Forelimb muscle (tissue), 1 donor: Measurements from ENCODE around the gene OR51B2. TPM values are rescaled to one million over a fixed set of nuclear protein-coding genes. Genes with fewer than 3 reads are reported as not detected.

Source experiments
- DNase-seq: peaks from one replicate; pipeline ENCODE4 v3.0.0-alpha.2; 2013; ENCODE audit warnings: low read depth
- polyA plus RNA-seq: library from polyadenylated mRNA; unstranded; fragments of 120-200 nt; gene quantifications from one replicate; pipeline ENCODE4 v1.2.1, GENCODE V29; 2013; ENCODE audit not compliant: insufficient read length

Gene OR51B2
- polyA plus RNA-seq, 1 donor, result not detected

- DNase-seq, result no peak
These were observed 41.5 kb downstream of the OR51B2 start for GRCh38 chr11:5282628-5283027.

GRCh38 chr11:5281596-5281995 lies 42.5 kb downstream of the OR51B2 start:
- DNase-seq, result no peak

GRCh38 chr11:5280582-5281102 lies 43.5 kb downstream of the OR51B2 start:
- peak; percentile 20 for DNase-seq

DNA sequence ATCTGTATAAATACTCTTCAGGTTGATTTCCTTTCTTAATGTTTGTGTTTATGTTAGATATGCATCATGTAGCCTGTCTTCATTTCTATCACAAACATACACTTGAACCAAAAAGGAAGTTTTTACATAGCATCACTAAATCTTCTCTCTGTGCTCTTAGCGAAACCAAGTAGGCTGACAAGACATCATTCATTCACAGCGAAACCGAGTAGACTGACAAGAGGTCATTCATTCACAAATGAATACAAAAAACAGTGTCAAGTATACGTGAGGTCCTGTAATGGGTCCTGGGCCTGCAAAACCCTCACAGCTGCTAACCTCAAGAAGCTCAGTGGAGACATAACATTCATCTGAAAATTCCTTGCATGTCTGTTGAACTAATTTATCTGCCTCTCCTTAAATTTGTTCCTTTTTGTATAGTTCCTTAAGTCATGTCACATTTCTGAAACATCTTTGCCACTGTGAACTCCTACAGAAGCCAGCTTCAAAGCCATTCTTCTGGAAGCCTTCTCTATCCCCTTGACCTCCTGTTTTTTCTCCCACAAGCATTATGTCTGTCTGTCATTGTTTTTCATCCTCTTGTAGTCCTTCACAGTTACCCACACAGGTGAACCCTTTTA lies 44.5 kb downstream of the OR51B2 start:
- DNase-seq, result no peak

DNA sequence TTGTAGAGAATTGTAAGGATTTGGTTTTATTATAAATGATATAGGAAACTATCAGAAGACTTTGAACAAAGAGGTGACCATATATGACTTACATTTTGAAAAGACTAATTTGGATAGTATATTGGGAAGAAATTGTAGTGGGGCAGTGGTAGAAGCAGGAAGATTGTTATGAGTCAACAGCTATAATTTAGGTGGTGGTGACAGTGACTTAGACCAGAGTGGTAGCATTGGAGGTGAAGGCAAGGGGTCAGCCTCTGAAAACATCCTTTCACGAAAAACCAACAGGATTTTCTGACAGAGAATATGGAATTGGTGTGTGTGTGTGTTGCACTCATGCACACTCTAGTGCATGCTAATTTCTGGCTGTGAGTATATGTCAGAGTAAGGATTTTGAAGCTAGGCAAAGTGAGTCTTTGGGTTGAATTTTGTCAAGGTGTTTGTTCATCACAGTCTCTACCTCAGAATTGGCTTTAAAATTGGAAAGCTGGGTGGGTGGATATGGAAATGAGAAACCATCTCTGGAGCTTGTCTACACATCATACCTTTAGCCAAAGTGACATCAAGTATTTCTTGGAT lies 46.2 kb downstream of the OR51B2 start:
- no peak for DNase-seq

GRCh38 chr11:5276697-5277096 lies 47.4 kb downstream of the OR51B2 start:
- DNase-seq, result no peak

DNA sequence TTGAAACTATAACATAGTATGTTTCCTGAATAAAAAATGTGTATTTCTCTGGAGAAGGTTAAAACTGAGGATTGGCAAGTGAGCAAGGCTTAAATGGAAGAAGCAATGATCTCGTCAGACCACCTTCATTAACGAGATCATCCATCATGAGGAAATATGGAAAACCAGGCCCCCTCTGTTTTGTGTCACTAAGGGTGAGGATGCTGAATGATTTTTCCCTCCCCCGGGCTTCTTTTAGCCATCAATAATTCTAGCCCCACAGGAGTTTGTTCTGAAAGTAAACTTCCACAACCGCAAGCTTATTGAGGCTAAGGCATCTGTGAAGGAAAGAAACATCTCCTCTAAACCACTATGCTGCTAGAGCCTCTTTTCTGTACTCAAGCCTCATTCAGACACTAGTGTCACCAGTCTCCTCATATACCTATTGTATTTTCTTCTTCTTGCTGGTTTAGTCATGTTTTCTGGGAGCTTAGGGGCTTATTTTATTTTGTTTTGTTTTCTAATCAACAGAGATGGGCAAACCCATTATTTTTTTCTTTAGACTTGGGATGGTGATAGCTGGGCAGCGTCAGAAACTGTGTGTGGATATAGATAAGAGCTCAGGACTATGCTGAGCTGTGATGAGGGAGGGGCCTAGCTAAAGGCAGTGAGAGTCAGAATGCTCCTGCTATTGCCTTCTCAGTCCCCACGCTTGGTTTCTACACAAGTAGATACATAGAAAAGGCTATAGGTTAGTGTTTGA lies 48.6 kb downstream of the OR51B2 start:
- DNase-seq, result no peak

DNA sequence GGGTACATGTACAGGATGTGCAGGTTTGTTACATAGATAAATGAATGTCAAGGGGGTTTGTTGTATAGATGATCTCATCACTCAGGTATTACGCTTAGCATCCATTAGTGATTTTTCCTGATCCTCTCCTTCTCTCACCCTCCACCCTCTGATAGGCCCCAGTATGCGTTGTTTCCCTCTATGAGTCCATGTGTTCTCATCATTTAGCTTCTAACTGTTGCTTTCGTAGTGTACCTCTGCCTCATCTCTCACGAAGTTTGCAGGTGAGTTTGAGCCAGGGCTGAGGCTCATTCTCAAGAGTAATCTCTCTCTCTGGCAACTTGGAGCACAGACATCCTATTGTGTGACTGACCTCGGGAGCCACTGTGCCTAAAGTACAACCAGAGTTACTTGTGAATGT lies 49.7 kb downstream of the OR51B2 start:
- DNase-seq, result no peak

Other genes with a start within 250 kb of the OR51B2 start
- not detected for gene OR52A5, start 185.9 kb downstream of the OR51B2 start, polyA plus RNA-seq
- gene OR52A1, start 169.5 kb downstream of the OR51B2 start, polyA plus RNA-seq, result 0.03 TPM
- not detected for gene OR51V1, start 123.6 kb downstream of the OR51B2 start, polyA plus RNA-seq
- 273 TPM for gene HBB, start 97.2 kb downstream of the OR51B2 start, polyA plus RNA-seq
- not detected for gene HBD, start 89.8 kb downstream of the OR51B2 start, polyA plus RNA-seq
- gene HBG1, start 74.4 kb downstream of the OR51B2 start, polyA plus RNA-seq, result 9.4 TPM
- gene HBG2, start 69.5 kb downstream of the OR51B2 start, polyA plus RNA-seq, result 4,005 TPM
- gene HBE1, start 54.4 kb downstream of the OR51B2 start, polyA plus RNA-seq, result 5.5 TPM
- not detected for gene OR51B4, start 22.4 kb downstream of the OR51B2 start, polyA plus RNA-seq
- gene OR51B5, start 19.2 kb upstream of the OR51B2 start, polyA plus RNA-seq, result 0.15 TPM
- not detected for gene OR51B6, start 27.2 kb upstream of the OR51B2 start, polyA plus RNA-seq
- gene OR51M1, start 59.5 kb upstream of the OR51B2 start, polyA plus RNA-seq, result not detected
- not detected for gene OR51Q1, start 97.8 kb upstream of the OR51B2 start, polyA plus RNA-seq
- not detected for gene OR51I1, start 117.2 kb upstream of the OR51B2 start, polyA plus RNA-seq
- not detected for gene OR51I2, start 125.0 kb upstream of the OR51B2 start, polyA plus RNA-seq
- gene OR52D1, start 164.4 kb upstream of the OR51B2 start, polyA plus RNA-seq, result not detected
- gene UBQLN3, start 185.7 kb upstream of the OR51B2 start, polyA plus RNA-seq, result not detected
- 0.18 TPM for gene UBQLNL, start 192.4 kb upstream of the OR51B2 start, polyA plus RNA-seq
- not detected for gene OR52H1, start 224.2 kb upstream of the OR51B2 start, polyA plus RNA-seq